ENCODE data around the gene SPPL3.

DNA sequence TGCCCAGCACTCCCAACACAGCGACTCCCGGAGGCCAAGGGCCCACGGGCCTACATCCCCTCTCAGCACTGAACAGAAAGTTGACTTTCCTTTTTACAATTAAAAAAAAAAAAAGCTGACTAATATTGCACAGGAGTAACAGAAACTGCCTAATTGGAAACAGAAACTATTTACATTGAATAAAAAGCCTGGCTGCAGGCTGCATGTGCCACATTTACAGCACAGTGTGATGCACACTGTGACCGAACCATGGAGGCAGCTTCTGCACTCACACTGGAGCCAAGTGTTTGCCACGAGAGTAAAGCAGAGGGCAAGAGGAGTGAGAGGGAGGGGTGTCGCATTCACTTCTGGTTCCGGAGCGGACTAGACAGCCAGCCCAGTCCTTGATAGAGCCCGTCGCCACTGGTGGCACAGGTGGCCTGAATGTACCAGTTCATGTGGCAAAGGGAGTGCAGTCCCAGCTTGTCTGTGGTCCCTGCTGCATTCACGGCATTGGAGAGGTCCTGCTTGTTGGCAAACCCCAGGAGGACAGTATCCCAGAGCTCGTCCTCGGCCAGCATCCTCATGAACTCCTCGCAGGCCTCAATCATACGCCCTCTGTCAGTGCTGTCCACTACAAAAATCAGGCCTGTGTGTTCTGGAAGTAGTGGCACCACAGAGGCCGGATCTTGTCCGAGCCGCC is 59.2 kb downstream of the SPPL3 start:
- TF ChIP-seq, protein P1, sequence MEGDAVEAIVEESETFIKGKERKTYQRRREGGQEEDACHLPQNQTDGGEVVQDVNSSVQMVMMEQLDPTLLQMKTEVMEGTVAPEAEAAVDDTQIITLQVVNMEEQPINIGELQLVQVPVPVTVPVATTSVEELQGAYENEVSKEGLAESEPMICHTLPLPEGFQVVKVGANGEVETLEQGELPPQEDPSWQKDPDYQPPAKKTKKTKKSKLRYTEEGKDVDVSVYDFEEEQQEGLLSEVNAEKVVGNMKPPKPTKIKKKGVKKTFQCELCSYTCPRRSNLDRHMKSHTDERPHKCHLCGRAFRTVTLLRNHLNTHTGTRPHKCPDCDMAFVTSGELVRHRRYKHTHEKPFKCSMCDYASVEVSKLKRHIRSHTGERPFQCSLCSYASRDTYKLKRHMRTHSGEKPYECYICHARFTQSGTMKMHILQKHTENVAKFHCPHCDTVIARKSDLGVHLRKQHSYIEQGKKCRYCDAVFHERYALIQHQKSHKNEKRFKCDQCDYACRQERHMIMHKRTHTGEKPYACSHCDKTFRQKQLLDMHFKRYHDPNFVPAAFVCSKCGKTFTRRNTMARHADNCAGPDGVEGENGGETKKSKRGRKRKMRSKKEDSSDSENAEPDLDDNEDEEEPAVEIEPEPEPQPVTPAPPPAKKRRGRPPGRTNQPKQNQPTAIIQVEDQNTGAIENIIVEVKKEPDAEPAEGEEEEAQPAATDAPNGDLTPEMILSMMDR (IDR thresholded peaks at IDR 0.05), result no peak
- no peak for TF ChIP-seq POLR2AphosphoS5 (IDR thresholded peaks at IDR 0.05)

Data from stomach (tissue), 4 donors.